ENCODE measurements around the gene SLC22A17.

- TF ChIP-seq CTCF (optimal IDR thresholded peaks at IDR 0.05 in 1 of 3, IDR thresholded peaks at IDR 0.05 in 1 of 3, conservative IDR thresholded peaks at IDR 0.05 in 1 of 3; ENCODE audit: extremely low read depth in 1 of 3, insufficient read depth in 2 of 3, low read length in 3 of 3): no peak
- no peak for TF ChIP-seq EZH2 (IDR thresholded peaks at IDR 0.05; ENCODE audit: low read length)
Observed at GRCh38 chr14:23392613-23393012, 39.9 kb upstream of the SLC22A17 start.
